Hematopoietic multipotent progenitor cell treated with erythropoietin and hydrocortisone succinate and interleukin-3 and kit ligand, for 15 days (in vitro differentiated cells): ENCODE results near the gene BCORL1.

Source experiments
- DNase-seq: peaks from one replicate; pipeline ENCODE4 v3.0.0-alpha.2; 2015; ENCODE audit warnings: low spot score

The BCORL1 gene

GRCh38 chrX:129961180-129962083 is 21.0 kb upstream of the BCORL1 start:
- DNase-seq = peak; percentile 38

GRCh38 chrX:129963729-129964128 is 18.7 kb upstream of the BCORL1 start:
- DNase-seq = no peak

DNA sequence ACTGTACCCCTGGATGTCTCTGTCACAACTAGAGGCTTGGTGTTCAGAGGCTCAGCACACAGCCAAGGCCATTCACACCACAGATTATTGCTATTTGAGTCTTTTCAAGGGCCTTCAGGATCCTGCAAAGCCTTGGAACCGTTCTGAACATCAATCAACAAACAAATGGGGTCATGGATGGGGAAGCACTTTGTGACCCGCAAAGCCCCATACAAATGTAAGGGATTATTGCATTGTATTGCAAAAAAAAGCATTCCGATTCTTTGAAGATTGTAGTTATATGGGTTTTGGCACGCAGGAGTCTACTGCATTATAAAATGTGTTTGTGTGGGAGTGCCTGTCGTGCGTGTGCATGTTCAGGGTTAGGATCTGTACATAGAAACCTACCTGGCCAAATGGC is 17.3 kb upstream of the BCORL1 start:
- no peak for DNase-seq

GRCh38 chrX:129968968-129969367 is 13.5 kb upstream of the BCORL1 start:
- DNase-seq = no peak

DNA sequence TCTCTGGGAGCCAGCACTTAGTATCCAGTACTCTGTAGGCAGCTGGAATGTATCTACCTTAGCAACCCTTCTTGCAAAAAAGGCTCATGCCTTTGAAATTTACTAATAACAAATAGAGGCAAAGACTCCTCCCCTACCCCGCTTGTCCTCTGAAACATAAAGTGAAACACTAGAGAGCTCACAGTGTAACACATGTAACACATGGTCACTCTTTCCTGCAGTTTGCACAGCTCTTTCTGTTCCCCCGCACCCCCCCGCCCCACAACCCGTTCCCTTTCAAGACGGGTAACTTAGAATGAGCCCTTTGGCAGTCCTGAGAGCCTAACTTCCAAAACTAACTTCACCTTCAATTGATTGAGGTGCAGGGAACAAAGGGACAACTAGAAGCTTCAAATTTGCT is 6.0 kb upstream of the BCORL1 start:
- DNase-seq = no peak

GRCh38 chrX:129979207-129979920 is 3.1 kb upstream of the BCORL1 start:
- DNase-seq = no peak

GRCh38 chrX:129980001-129980401 is 2.4 kb upstream of the BCORL1 start:
- no peak for DNase-seq

GRCh38 chrX:129980540-129981199 is 1.8 kb upstream of the BCORL1 start:
- no peak for DNase-seq

- DNase-seq = no peak
Observed at GRCh38 chrX:129981200-129981553, 1.3 kb upstream of the BCORL1 start.

- no peak for DNase-seq
Observed at GRCh38 chrX:129981752-129982299, 609 bp upstream of the BCORL1 start.

DNA sequence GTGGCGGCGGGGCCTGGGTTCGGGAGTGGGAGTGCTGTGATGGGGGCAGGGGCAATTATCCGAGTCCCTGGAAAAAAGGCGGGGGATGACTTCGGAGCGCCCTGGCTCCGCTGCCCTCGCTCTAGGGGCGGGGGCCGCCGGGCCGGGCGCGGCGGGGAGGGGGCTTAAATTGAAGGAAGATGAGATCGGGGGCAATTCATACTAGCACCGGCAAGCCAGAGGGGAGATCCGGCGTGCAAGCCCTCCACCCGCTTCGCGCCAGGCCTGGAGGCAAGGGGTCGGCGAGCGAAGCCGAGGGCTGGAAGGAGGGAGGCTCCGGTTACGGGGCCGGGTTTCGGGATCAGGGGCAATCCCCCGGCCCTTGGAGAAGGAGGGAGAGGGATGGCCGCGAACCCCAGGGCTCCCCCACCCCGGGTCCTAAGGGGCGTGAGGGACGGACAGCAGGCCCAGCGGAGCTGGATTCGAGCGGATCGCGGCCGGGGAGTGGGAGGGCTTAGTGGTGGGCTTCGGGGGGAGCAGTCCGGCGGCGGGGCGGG is 1.2 kb downstream of the BCORL1 start:
- no peak for DNase-seq

DNA sequence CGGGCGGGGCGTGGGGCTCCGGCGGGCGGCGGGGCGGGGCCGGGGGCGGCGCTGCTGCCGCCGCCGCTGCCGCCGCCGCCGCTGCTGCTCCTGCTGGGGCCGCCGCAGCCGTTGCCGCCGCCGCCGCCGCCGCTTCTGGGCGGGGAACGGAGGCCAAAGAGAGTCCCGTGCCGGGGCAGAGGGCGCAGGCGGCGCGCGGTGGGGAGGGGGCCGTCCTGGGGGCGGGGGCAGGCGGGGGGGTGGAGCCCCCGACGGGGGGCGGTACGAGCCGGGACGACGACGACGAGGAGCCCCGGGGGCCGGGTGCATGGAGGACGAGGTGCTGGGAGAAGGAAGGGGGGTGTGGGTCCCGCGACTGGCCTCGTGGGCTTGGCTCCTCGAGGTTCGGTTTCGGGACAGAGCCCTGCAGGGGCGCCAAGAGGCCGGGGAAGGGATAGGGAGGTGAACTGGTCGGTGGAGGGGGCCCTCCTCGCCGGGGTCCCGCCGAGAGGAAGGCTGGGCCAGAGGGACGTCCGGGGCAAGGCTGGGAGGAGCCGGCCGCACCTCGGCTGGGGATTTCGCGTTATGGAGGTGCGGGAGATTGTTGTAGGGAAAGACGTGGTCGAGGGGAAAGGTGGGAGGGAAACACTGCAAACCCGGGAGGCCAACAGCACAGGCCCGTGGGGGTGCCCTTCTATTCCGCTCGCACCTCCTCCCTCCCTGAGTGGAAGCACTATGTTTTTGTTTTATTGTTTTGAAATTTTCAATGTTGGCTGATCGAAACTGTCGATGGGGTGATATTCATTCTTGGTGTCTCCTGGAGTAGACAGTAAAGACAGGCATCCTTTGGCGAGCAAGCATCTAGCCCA is 1.9 kb downstream of the BCORL1 start:
- DNase-seq = peak; percentile 4

GRCh38 chrX:129987871-129988270 is 5.4 kb downstream of the BCORL1 start:
- no peak for DNase-seq

- DNase-seq = no peak
Observed at GRCh38 chrX:129992181-129992580, 9.7 kb downstream of the BCORL1 start.

GRCh38 chrX:129996120-129996519 is 13.7 kb downstream of the BCORL1 start:
- DNase-seq = no peak

GRCh38 chrX:129997086-129997485 is 14.7 kb downstream of the BCORL1 start:
- no peak for DNase-seq

GRCh38 chrX:129998021-129998420 is 15.6 kb downstream of the BCORL1 start:
- no peak for DNase-seq

GRCh38 chrX:130001893-130002292 is 19.5 kb downstream of the BCORL1 start:
- no peak for DNase-seq

- DNase-seq = no peak
Observed at GRCh38 chrX:130002541-130002940, 20.1 kb downstream of the BCORL1 start.

GRCh38 chrX:130005089-130005807 is 22.8 kb downstream of the BCORL1 start:
- DNase-seq = no peak
